Measurements from ENCODE around the gene TRANK1.
"Not testable (repeated sequence)": the region's sequence is repeated elsewhere in the genome, so short reads cannot be mapped to it uniquely, and the experiment has no call there.

TRANK1 gene

GRCh38 chr3:36919439-36920160, 25.3 kb downstream of the TRANK1 start:
- no peak for DNase-seq (ENCODE audit: low spot score)

GRCh38 chr3:36918050-36918449, 26.8 kb downstream of the TRANK1 start:
- DNase-seq (ENCODE audit: low spot score): no peak

- peak; percentile 32 for DNase-seq (ENCODE audit: low spot score)
Measured at GRCh38 chr3:36911990-36912804, 32.7 kb downstream of the TRANK1 start.

GRCh38 chr3:36909666-36910065, 35.2 kb downstream of the TRANK1 start:
- DNase-seq (ENCODE audit: low spot score): no peak

GRCh38 chr3:36909181-36909580, 35.7 kb downstream of the TRANK1 start:
- no peak for DNase-seq (ENCODE audit: low spot score)

- no peak for DNase-seq (ENCODE audit: low spot score)
Measured at GRCh38 chr3:36908647-36909180, 36.1 kb downstream of the TRANK1 start.

GRCh38 chr3:36907911-36908646, 36.8 kb downstream of the TRANK1 start:
- DNase-seq (ENCODE audit: low spot score): peak; percentile 68

GRCh38 chr3:36906504-36907149, 38.2 kb downstream of the TRANK1 start:
- DNase-seq (ENCODE audit: low spot score): no peak

GRCh38 chr3:36905545-36905944, 39.3 kb downstream of the TRANK1 start:
- no peak for DNase-seq (ENCODE audit: low spot score)

GRCh38 chr3:36904641-36905040, 40.2 kb downstream of the TRANK1 start:
- DNase-seq (ENCODE audit: low spot score): peak; percentile 39

GRCh38 chr3:36904065-36904464, 40.8 kb downstream of the TRANK1 start:
- not testable (repeated sequence) for DNase-seq (ENCODE audit: low spot score)

GRCh38 chr3:36903119-36903882, 41.6 kb downstream of the TRANK1 start:
- no peak for DNase-seq (ENCODE audit: low spot score)

- DNase-seq (ENCODE audit: low spot score): no peak
Measured at GRCh38 chr3:36901588-36901987, 43.3 kb downstream of the TRANK1 start.

GRCh38 chr3:36900474-36901443, 44.1 kb downstream of the TRANK1 start:
- no peak for DNase-seq (ENCODE audit: low spot score)

GRCh38 chr3:36895496-36896409, 49.1 kb downstream of the TRANK1 start:
- no peak for DNase-seq (ENCODE audit: low spot score)

GRCh38 chr3:36894914-36895313, 49.9 kb downstream of the TRANK1 start:
- no peak for DNase-seq (ENCODE audit: low spot score)

GRCh38 chr3:36893826-36894225, 51.0 kb downstream of the TRANK1 start:
- no peak for DNase-seq (ENCODE audit: low spot score)

GRCh38 chr3:36893137-36893557, 51.7 kb downstream of the TRANK1 start:
- DNase-seq (ENCODE audit: low spot score): peak; percentile 61

Data from AG20443 (cell line).